ENCODE results near the gene SLC35A1. TPM values are rescaled to one million over a fixed set of nuclear protein-coding genes. Genes with fewer than 3 reads are reported as not detected.

SLC35A1 gene
- polyA plus RNA-seq, 10 donors: 16.4 to 23.8 (median 19.7) TPM

- DNase-seq: no peak
These were observed 45.7 kb downstream of the SLC35A1 start for GRCh38 chr6:87518453-87518852.

- DNase-seq: no peak
These were observed 49.9 kb downstream of the SLC35A1 start for GRCh38 chr6:87522686-87523085.

GRCh38 chr6:87529221-87529620 lies 56.4 kb downstream of the SLC35A1 start:
- DNase-seq: no peak

- no peak for DNase-seq
These were observed 61.7 kb downstream of the SLC35A1 start for GRCh38 chr6:87534377-87535047.

GRCh38 chr6:87538510-87539260 lies 65.9 kb downstream of the SLC35A1 start:
- DNase-seq: no peak

- no peak for DNase-seq
These were observed 66.8 kb downstream of the SLC35A1 start for GRCh38 chr6:87539554-87539953.

- peak; percentile 19 to 69 (median 39) for DNase-seq
These were observed 67.8 kb downstream of the SLC35A1 start for GRCh38 chr6:87540539-87540938.

- DNase-seq: peak in 1 of 3 donors; percentile 3
These were observed 68.3 kb downstream of the SLC35A1 start for GRCh38 chr6:87541041-87541440.

GRCh38 chr6:87541744-87542143 lies 69.0 kb downstream of the SLC35A1 start:
- peak; percentile 30 to 72 (median 45) for DNase-seq

GRCh38 chr6:87543696-87544473 lies 71.1 kb downstream of the SLC35A1 start:
- peak; percentile 16 to 58 (median 40) for DNase-seq

- no peak for DNase-seq
These were observed 71.6 kb downstream of the SLC35A1 start for GRCh38 chr6:87544474-87544735.

- DNase-seq: no peak
These were observed 79.0 kb downstream of the SLC35A1 start for GRCh38 chr6:87551799-87552198.

- no peak for DNase-seq
These were observed 80.5 kb downstream of the SLC35A1 start for GRCh38 chr6:87553159-87553765.

GRCh38 chr6:87555506-87555905 lies 82.7 kb downstream of the SLC35A1 start:
- no peak for DNase-seq

GRCh38 chr6:87558446-87558845 lies 85.7 kb downstream of the SLC35A1 start:
- no peak for DNase-seq

GRCh38 chr6:87561017-87561416 lies 88.2 kb downstream of the SLC35A1 start:
- DNase-seq: no peak

Other genes with a start within 250 kb of the SLC35A1 start
- 10 to 100 TPM in 6 of 10 donors, 1 to 10 TPM in 4; 7.8 to 16.7 (median 11.5) TPM for gene SMIM8, start 150.4 kb upstream of the SLC35A1 start, polyA plus RNA-seq (ENCODE audit: insufficient read length in 10 of 10)
- under 1 TPM in 2 of 10 donors, not detected in 8; 0.07 to 0.12 TPM for gene GJB7, start 143.7 kb upstream of the SLC35A1 start, polyA plus RNA-seq (ENCODE audit: insufficient read length in 10 of 10)
- 1 to 10 TPM in 8 of 10 donors, under 1 TPM in 2; 0.81 to 2.6 (median 1.4) TPM for gene C6orf163, start 128.2 kb upstream of the SLC35A1 start, polyA plus RNA-seq (ENCODE audit: insufficient read length in 10 of 10)
- under 1 TPM in 5 of 10 donors, not detected in 5; 0.14 to 0.45 (median 0.19) TPM for gene CFAP206, start 65.0 kb upstream of the SLC35A1 start, polyA plus RNA-seq (ENCODE audit: insufficient read length in 10 of 10)
- gene RARS2, start 117.0 kb downstream of the SLC35A1 start, polyA plus RNA-seq (ENCODE audit: insufficient read length in 10 of 10): 10 to 100 TPM; 38.2 to 55.2 (median 46.7) TPM
- 10 to 100 TPM; 20.5 to 31.4 (median 27.7) TPM for gene ORC3, start 117.2 kb downstream of the SLC35A1 start, polyA plus RNA-seq (ENCODE audit: insufficient read length in 10 of 10)
- gene AKIRIN2, start 229.3 kb downstream of the SLC35A1 start, polyA plus RNA-seq (ENCODE audit: insufficient read length in 10 of 10): 10 to 100 TPM; 35.6 to 45.7 (median 41.5) TPM

Data from muscle of back (tissue), 11 donors.